Thyroid gland (tissue), 4 donors: ENCODE measurements around the gene AMIGO1. TPM values are rescaled to one million over a fixed set of nuclear protein-coding genes. Genes with fewer than 3 reads are reported as not detected.

ENCODE experiments used
- DNase-seq, 2 donors: peaks; one replicate each; pipeline ENCODE4 v3.0.0-alpha.2; 2019
- H3K27ac ChIP-seq, 3 donors: fragments of 200-600 bp; sonication (generic); 1 replicate in 2 of 3; 2 replicates in 1 of 3; pipeline ENCODE4 v1.5.1; 2016 to 2019; ENCODE audit warnings: mild to moderate bottlenecking in 1 of 3, moderate library complexity in 1 of 3
- H3K27me3 ChIP-seq: fragments of 200-600 bp; sonication (generic); one replicate; pipeline ENCODE4 v1.5.1; 2019
- H3K36me3 ChIP-seq, 2 donors: fragments of 200-600 bp; sonication (generic); one replicate each; pipeline ENCODE4 v1.5.1; 2016 to 2019
- H3K4me1 ChIP-seq, 2 donors: fragments of 200-600 bp; sonication (generic); one replicate each; pipeline ENCODE4 v1.5.1; 2017 to 2019
- H3K4me3 ChIP-seq, 3 donors: fragments of 200-600 bp; sonication (generic); replicated peaks in 1 of 3; 1 replicate in 2 of 3; 2 replicates in 1 of 3; pipeline ENCODE4 v1.5.1; 2016; ENCODE audit warnings: mild to moderate bottlenecking in 1 of 3
- H3K9me3 ChIP-seq: fragments of 200-600 bp; sonication (generic); one replicate; pipeline ENCODE4 v1.5.1; 2017
- POLR2A ChIP-seq, 2 donors: fragments of 450-650 bp; IDR thresholded peaks; one replicate each; pipeline ENCODE4 v1.6.1; 2017; ENCODE audit warnings: antibody characterized with exemption in 2 of 2, mild to moderate bottlenecking in 2 of 2, moderate library complexity in 1 of 2
- WGBS, 2 donors: methylation state at CpG; one replicate each; pipeline ENCODE4 v1.1.5; 2017; 5-methylcytosine and 5-hydroxymethylcytosine counted together
- intact Hi-C: fragments of 100-400 bp; cut with DNase I; formaldehyde crosslinking; loops from one replicate; pipeline ENCODE4 v1.15.1; 2023
- total RNA-seq, 4 donors: library from RNA; depleted of rRNA; stranded (reverse); fragments of >200 nt; gene quantifications; one replicate each; pipeline ENCODE4 v1.2.3, GENCODE V29; 2016
- TF ChIP-seq, protein P1 (sequence below), 6 experiments: fragments of 200-600 bp in 3 of 6; fragments of 450-650 bp in 3 of 6; sonication (generic) in 3 of 6; IDR thresholded peaks; one replicate each; pipeline ENCODE4 v1.5.1; 2016 to 2019; ENCODE audit warnings: antibody characterized with exemption in 6 of 6, mild to moderate bottlenecking in 2 of 6, inconsistent platforms in 1 of 6, moderate library complexity in 1 of 6

Gene AMIGO1
- total RNA-seq, 4 donors from 2014 or later = 13.5 to 14.0 (median 13.8) TPM

DNA sequence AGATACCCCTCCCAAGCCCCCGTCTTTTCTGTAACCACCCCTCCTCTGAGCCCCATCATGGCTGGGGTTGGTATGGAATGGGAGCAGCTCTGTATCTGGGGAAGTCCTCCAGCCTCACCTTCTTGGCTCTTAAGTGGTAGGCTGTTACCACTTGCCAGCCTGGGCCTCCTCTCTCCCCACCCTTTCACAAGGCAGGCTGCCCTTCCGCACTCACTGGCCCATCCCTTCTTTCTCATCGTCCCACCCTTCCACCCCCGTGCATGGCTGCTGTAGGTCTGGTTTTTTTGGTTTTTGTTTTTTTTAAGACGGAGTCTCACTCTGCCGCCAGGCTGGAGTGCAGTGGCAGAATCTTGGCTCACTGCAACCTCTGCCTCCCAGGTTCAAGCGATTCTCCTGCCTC is 10.4 kb downstream of the AMIGO1 start:
- intact Hi-C loops = no loop called here
- 69 to 80% methylated on average over 7 of the region's 7 CpGs for WGBS, 2 donors
- no peaks in the 10 kb centered on the region for H3K9me3 ChIP-seq
- no peak overlapping the region for H3K27ac ChIP-seq
- no peaks in the 10 kb centered on the region for H3K27me3 ChIP-seq
- peaks cover 21 to 25% of the 10 kb centered on the region in 2 donors for H3K36me3 ChIP-seq
- DNase-seq = peak in 1 of 2 donors; percentile 28
- TF ChIP-seq, protein P1, sequence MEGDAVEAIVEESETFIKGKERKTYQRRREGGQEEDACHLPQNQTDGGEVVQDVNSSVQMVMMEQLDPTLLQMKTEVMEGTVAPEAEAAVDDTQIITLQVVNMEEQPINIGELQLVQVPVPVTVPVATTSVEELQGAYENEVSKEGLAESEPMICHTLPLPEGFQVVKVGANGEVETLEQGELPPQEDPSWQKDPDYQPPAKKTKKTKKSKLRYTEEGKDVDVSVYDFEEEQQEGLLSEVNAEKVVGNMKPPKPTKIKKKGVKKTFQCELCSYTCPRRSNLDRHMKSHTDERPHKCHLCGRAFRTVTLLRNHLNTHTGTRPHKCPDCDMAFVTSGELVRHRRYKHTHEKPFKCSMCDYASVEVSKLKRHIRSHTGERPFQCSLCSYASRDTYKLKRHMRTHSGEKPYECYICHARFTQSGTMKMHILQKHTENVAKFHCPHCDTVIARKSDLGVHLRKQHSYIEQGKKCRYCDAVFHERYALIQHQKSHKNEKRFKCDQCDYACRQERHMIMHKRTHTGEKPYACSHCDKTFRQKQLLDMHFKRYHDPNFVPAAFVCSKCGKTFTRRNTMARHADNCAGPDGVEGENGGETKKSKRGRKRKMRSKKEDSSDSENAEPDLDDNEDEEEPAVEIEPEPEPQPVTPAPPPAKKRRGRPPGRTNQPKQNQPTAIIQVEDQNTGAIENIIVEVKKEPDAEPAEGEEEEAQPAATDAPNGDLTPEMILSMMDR (IDR thresholded peaks at IDR 0.05) = no peak
- TF ChIP-seq POLR2A (IDR thresholded peaks at IDR 0.05) = no peak
- peaks cover 12 to 17% of the 10 kb centered on the region in 2 donors for H3K4me1 ChIP-seq
- H3K4me3 ChIP-seq = no peak overlapping the region

DNA sequence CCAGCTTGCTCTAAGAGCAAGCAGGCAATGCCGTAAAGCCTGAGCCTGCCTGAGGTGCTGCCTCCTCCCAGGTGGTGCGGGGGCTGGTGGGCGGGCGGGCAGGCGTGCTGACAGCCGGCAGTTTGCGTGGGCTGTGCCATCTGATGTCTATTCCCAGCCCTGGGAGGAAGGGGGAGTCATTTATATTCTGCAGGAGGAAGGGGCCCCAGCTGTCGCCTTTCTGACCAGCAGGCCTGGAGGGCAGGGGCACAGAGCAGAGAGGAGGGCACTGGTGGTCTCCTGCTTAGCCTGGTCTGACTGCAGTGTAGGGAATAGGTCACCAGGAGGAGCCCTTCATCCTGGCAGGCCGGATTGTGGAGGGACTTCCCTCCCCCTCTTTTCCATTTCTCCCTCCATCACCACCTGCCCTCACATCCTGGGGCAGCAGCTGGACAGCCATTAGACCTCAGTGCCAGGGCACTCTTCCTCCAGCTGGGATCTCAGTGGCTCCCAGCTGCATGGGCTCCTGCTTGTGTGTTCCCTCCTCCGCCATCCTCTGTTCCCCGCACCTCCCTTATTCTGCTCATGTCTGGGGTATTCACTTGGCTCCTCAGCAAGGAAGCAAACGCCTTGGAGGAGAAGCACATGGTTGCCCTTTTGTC is 11.2 kb downstream of the AMIGO1 start:
- TF ChIP-seq POLR2A (IDR thresholded peaks at IDR 0.05) = no peak
- TF ChIP-seq, protein P1 (IDR thresholded peaks at IDR 0.05) = peak in 3 of 6 experiments; percentile 31 to 43 (median 37)
- Histone ChIP-seq H3K27me3 (no peaks in the 10 kb centered on the region), H3K9me3 (no peaks in the 10 kb centered on the region), H3K4me3 (no peak overlapping the region), H3K36me3 (peaks cover 21 to 25% of the 10 kb centered on the region in 2 donors), H3K27ac (no peak overlapping the region), H3K4me1 (peaks cover 10 to 19% of the 10 kb centered on the region in 2 donors)
- DNase-seq = no peak
- 75 to 81% methylated on average over 9 to 10 of the region's 12 CpGs for WGBS, 2 donors
- intact Hi-C loops = no loop called here

DNA sequence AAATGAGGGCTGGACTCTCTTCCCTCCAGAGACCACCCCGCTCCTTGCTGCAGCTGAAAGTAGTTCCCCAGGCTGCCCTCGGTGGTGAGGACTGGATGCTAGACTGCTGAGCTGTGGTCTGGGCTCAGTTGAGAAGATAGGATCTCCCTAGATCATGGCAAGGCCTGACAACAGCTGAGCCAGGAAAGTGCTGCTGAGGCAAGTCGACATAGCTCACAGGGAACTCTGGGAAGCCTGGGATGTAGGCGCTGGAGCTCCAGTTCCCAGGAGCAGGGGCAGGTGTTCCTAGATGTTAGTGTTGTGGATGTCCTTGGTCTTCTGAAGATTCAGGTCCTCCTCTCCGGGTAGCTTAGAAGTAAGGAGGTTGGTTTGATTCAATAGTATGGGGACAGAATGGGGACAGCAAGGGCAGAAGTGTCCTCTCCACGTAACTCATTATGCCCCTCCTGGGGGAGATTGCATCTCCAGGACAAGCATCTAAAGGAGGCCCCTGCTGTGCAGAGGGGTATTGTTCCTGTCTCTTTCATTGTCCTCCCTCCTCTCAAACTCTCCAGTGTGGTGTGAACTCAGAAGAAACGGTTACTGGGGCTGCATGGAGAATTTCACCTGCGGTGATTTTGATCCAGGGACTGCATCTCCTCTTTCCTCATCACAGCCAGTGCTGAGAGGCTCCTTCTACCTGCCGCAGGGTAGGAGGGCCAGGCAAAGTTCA is 11.9 kb downstream of the AMIGO1 start:
- Histone ChIP-seq H3K4me3 (no peak overlapping the region), H3K36me3 (peaks cover 21 to 25% of the 10 kb centered on the region in 2 donors), H3K9me3 (no peaks in the 10 kb centered on the region), H3K27ac (no peak overlapping the region), H3K27me3 (no peaks in the 10 kb centered on the region), H3K4me1 (peaks cover 10 to 23% of the 10 kb centered on the region in 2 donors)
- 65 to 66% methylated on average over 9 of the region's 9 CpGs for WGBS, 2 donors
- DNase-seq = no peak
- intact Hi-C loops = no loop called here
- no peak for TF ChIP-seq POLR2A (IDR thresholded peaks at IDR 0.05)
- TF ChIP-seq, protein P1 (IDR thresholded peaks at IDR 0.05) = no peak

DNA sequence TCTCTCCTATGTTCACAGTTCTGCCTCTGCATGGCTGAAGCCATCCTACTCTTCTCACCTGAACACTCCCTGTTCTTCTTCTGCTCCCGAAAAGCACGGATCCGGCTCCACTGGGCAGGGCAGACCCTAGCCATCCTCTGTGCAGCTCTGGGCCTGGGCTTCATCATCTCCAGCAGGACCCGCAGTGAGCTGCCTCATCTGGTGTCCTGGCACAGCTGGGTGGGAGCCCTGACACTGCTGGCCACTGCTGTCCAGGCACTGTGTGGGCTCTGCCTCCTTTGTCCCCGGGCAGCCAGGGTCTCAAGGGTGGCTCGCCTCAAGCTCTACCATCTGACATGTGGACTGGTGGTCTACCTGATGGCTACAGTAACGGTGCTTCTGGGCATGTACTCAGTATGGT is 13.8 kb downstream of the AMIGO1 start:
- intact Hi-C loops = no loop called here
- no peaks in the 10 kb centered on the region for H3K9me3 ChIP-seq
- WGBS, 2 donors = 91 to 100% methylated on average over 3 to 4 of the region's 7 CpGs
- H3K27me3 ChIP-seq = no peaks in the 10 kb centered on the region
- no peak overlapping the region for H3K4me3 ChIP-seq
- DNase-seq = no peak
- TF ChIP-seq POLR2A (IDR thresholded peaks at IDR 0.05) = no peak
- TF ChIP-seq, protein P1 (IDR thresholded peaks at IDR 0.05) = no peak
- no peak overlapping the region for H3K27ac ChIP-seq
- peaks cover 10 to 23% of the 10 kb centered on the region in 2 donors for H3K4me1 ChIP-seq
- H3K36me3 ChIP-seq = peaks cover 21 to 24% of the 10 kb centered on the region in 2 donors
